GM21360 (cell line): ENCODE measurements around the gene VWA3A.
"Not testable (repeated sequence)": the region's sequence is repeated elsewhere in the genome, so short reads cannot be mapped to it uniquely, and the experiment has no call there.

Source experiments
- ATAC-seq: cut with Tn5 transposase; IDR thresholded peaks from one replicate; pipeline ENCODE4 v1.9.1; 2021; ENCODE audit warnings: mild to moderate bottlenecking, moderate library complexity; ENCODE audit not compliant: unreplicated experiment

The VWA3A gene

GRCh38 chr16:22092143-22092933, at the start of gene VWA3A:
Gene VWA3A (plus strand): TSS chr16:22092541. CDS start chr16:22092638, 97 bp downstream.
- ATAC-seq = no peak

- ATAC-seq = not testable (repeated sequence)
Measured at GRCh38 chr16:22043882-22044281, 48.5 kb upstream of the VWA3A start.

GRCh38 chr16:22045888-22046287, 46.5 kb upstream of the VWA3A start:
- ATAC-seq = not testable (repeated sequence)

- ATAC-seq = no peak
Measured at GRCh38 chr16:22050963-22051362, 41.4 kb upstream of the VWA3A start.

GRCh38 chr16:22052980-22053379, 39.4 kb upstream of the VWA3A start:
- ATAC-seq = no peak

- ATAC-seq = no peak
Measured at GRCh38 chr16:22053921-22054341, 38.4 kb upstream of the VWA3A start.

GRCh38 chr16:22054847-22055590, 37.3 kb upstream of the VWA3A start:
- no peak for ATAC-seq

GRCh38 chr16:22055881-22056280, 36.5 kb upstream of the VWA3A start:
- ATAC-seq = no peak

GRCh38 chr16:22063888-22064467, 28.4 kb upstream of the VWA3A start:
- no peak for ATAC-seq

GRCh38 chr16:22065252-22065651, 27.1 kb upstream of the VWA3A start:
- no peak for ATAC-seq

- ATAC-seq = no peak
Measured at GRCh38 chr16:22070361-22071330, 21.7 kb upstream of the VWA3A start.

- ATAC-seq = no peak
Measured at GRCh38 chr16:22071331-22071910, 20.9 kb upstream of the VWA3A start.

GRCh38 chr16:22073350-22073749, 19.0 kb upstream of the VWA3A start:
- no peak for ATAC-seq

- no peak for ATAC-seq
Measured at GRCh38 chr16:22075043-22075757, 17.1 kb upstream of the VWA3A start.

GRCh38 chr16:22075776-22076175, 16.6 kb upstream of the VWA3A start:
- ATAC-seq = no peak

- no peak for ATAC-seq
Measured at GRCh38 chr16:22077700-22078313, 14.5 kb upstream of the VWA3A start.

GRCh38 chr16:22078656-22079055, 13.7 kb upstream of the VWA3A start:
- ATAC-seq = no peak

GRCh38 chr16:22081050-22081449, 11.3 kb upstream of the VWA3A start:
- ATAC-seq = no peak

- ATAC-seq = no peak
Measured at GRCh38 chr16:22086440-22086839, 5.9 kb upstream of the VWA3A start.
